SK-N-SH (cell line): Measurements from ENCODE around the gene FCRL6.

ENCODE experiments used
- EP300 ChIP-seq, 2 experiments: IDR thresholded peaks; 2 replicates each; pipeline versions ENCODE4 v1.4.0 to v1.6.1; 2012; ENCODE audit warnings: borderline replicate concordance in 1 of 2, low read depth in 1 of 2, low read length in 1 of 2
- MEF2A ChIP-seq: IDR thresholded peaks from 2 replicates; pipeline ENCODE4 v1.4.0; 2012; ENCODE audit warnings: low read depth, borderline replicate concordance
- MXI1 ChIP-seq: IDR thresholded peaks from 2 replicates; pipeline ENCODE4 v1.6.1; 2012; ENCODE audit warnings: mild to moderate bottlenecking, low read depth, low read length, improper control_type of control experiment
- POLR2AphosphoS5 ChIP-seq: IDR thresholded peaks from 2 replicates; pipeline ENCODE4 v1.6.1; 2012; ENCODE audit warnings: low read depth, low read length
- RAD21 ChIP-seq: IDR thresholded peaks from 2 replicates; pipeline ENCODE4 v1.6.1; 2012; ENCODE audit warnings: mild to moderate bottlenecking, low read length
- RCOR1 ChIP-seq: fragments of 150-350 bp; IDR thresholded peaks from 2 replicates; pipeline ENCODE4 v1.6.1; 2017; ENCODE audit warnings: antibody characterized with exemption, low read length
- TEAD4 ChIP-seq: IDR thresholded peaks from 2 replicates; pipeline ENCODE4 v1.4.0; 2012; ENCODE audit warnings: mild to moderate bottlenecking, borderline replicate concordance; ENCODE audit not compliant: insufficient read depth
- TF ChIP-seq, protein P1 (sequence below): fragments of 150-350 bp; IDR thresholded peaks from 2 replicates; pipeline ENCODE4 v1.6.1; 2017; ENCODE audit warnings: antibody characterized with exemption, low read length, low read depth, borderline replicate concordance
- TF ChIP-seq, protein P2 (sequence below): fragments of 200-600 bp; sonication (generic); IDR thresholded peaks from 2 replicates; pipeline ENCODE4 v1.6.1; 2017; ENCODE audit warnings: antibody characterized with exemption, mild to moderate bottlenecking, moderate library complexity
- TF ChIP-seq, protein P3 (sequence below): IDR thresholded peaks from 2 replicates; pipeline ENCODE4 v1.4.0; 2012; ENCODE audit warnings: low read depth
- TF ChIP-seq, protein P4 (sequence below): IDR thresholded peaks from 2 replicates; pipeline ENCODE4 v1.4.0; 2012; ENCODE audit warnings: low read depth, borderline replicate concordance

DNA sequence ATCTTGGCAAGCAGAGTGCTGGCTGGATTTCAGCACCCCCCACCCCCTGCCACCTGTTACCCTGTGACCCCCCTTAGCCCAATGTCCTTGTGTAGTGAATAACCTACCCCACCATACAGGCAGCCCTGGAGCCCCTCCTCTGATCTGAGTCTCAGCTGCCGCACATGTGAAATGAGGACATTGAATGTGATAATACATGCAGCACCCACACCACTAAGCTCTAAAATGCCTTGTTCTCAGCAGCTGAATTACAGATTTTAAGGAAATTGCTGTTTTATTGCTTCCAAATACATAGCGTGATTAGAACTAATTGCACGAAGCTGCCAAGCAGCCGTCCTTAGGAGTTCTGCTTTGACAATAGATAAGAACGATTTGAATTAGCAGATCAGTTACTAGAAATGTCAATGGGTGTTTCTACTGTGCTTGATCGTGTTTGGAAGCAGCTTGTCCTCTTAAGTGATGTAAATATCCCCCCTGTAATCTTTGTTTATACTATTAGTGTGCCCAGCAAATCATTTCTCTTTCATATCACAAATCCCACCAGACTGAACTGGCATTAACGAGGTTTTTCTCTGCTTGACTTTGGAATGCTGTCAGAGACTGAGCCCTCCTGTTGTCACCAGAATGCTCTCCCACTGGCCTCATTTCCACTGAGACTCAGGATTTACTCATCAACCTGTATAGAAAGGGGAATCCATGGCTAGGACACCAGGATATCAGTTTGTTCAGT, 29.4 kb downstream of the FCRL6 start:
- TF ChIP-seq POLR2AphosphoS5 (no peak), RAD21 (no peak), EP300 (IDR thresholded peaks at IDR 0.05; ENCODE audit: borderline replicate concordance in 1 of 2, low read depth in 1 of 2, low read length in 1 of 2) (no peak), TEAD4 (no peak), MXI1 (no peak), RCOR1 (no peak), MEF2A (no peak)
- TF ChIP-seq, protein P1, sequence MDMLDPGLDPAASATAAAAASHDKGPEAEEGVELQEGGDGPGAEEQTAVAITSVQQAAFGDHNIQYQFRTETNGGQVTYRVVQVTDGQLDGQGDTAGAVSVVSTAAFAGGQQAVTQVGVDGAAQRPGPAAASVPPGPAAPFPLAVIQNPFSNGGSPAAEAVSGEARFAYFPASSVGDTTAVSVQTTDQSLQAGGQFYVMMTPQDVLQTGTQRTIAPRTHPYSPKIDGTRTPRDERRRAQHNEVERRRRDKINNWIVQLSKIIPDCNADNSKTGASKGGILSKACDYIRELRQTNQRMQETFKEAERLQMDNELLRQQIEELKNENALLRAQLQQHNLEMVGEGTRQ = no peak
- TF ChIP-seq, protein P2, sequence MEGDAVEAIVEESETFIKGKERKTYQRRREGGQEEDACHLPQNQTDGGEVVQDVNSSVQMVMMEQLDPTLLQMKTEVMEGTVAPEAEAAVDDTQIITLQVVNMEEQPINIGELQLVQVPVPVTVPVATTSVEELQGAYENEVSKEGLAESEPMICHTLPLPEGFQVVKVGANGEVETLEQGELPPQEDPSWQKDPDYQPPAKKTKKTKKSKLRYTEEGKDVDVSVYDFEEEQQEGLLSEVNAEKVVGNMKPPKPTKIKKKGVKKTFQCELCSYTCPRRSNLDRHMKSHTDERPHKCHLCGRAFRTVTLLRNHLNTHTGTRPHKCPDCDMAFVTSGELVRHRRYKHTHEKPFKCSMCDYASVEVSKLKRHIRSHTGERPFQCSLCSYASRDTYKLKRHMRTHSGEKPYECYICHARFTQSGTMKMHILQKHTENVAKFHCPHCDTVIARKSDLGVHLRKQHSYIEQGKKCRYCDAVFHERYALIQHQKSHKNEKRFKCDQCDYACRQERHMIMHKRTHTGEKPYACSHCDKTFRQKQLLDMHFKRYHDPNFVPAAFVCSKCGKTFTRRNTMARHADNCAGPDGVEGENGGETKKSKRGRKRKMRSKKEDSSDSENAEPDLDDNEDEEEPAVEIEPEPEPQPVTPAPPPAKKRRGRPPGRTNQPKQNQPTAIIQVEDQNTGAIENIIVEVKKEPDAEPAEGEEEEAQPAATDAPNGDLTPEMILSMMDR = no peak
- TF ChIP-seq, protein P3, sequence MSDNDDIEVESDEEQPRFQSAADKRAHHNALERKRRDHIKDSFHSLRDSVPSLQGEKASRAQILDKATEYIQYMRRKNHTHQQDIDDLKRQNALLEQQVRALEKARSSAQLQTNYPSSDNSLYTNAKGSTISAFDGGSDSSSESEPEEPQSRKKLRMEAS = no peak
- TF ChIP-seq, protein P4, sequence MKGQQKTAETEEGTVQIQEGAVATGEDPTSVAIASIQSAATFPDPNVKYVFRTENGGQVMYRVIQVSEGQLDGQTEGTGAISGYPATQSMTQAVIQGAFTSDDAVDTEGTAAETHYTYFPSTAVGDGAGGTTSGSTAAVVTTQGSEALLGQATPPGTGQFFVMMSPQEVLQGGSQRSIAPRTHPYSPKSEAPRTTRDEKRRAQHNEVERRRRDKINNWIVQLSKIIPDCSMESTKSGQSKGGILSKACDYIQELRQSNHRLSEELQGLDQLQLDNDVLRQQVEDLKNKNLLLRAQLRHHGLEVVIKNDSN = no peak
